Measurements from ENCODE around the gene FRYL.
"Not testable (repeated sequence)": the region's sequence is repeated elsewhere in the genome, so short reads cannot be mapped to it uniquely, and the experiment has no call there.

Gene FRYL

DNA sequence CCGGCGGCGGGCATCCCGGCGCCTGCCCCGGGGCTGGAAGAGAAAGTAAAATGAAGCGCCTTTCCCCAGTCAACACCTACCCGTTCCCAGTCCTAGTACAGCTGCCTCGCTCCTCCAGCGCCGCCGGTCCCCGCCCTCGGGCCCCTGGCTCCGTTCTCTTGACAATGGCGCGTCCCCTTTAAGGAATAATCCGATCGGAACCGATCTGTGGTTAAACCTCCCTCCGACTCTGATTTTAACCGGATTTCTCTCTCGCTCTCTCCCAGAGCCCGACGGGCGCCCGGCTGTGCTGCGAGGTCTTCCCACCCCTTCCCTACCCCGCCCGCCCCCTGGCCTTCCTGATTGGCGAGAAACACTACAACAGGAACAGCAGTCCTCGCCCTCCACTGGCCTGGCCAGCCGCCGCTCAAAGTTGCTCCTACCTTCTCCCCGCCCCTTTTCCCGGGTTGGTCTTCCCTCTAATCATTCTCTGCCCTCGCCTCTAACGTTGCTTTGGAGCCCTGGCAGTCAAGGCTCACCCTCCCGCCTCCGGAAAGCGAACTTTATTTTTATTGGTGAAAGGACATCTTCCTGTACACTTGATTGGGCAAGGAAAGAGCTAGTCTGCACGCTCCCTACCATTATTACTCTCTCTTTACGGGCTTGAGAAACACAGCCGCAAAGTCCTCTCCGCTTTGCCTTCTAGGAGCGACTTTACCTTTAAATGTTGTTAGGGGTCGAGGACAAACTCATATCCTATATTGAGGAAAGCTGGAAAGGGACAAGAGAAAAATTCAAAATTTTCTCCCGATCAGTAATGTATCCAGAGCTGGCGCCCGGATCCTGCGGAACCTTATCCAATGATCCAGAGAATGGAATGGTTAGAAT, at the start of gene FRYL:
Gene FRYL (minus strand): TSS at position 282 of the 867 bp plus-strand sequence. CDS start 145,869 bp downstream, outside the sequence.
- Mint-ChIP-seq H3K27me3 (no peaks in the 10 kb centered on the region), H3K9me3 (no peaks in the 10 kb centered on the region)

DNA sequence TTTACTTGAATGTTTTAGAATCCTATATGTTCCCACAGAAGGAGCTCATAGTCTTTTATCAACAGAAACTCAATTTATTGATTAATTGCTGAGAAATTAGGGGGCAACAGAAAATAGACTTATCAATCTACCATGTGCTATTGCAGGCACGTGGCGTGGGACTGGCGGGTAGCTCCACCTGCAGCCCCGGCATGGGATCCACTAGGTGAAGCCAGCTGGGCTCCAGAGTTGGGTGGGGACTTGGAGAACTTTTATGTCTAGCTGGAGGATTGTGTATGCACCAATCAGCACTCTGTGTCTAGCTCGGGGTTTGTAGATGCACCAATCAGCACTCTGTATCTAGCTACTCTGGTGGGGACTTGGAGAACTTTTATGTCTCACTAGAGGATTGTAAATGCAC, 47.5 kb upstream of the FRYL start:
- H3K9me3 Mint-ChIP-seq = no peaks in the 10 kb centered on the region
- H3K4me3 Mint-ChIP-seq = no peak overlapping the region
- H3K4me1 Mint-ChIP-seq = peaks cover 25% of the 10 kb centered on the region

More for the DNA sequence above, at the start of gene FRYL:
- H3K36me3 Mint-ChIP-seq = no peaks in the 10 kb centered on the region
- H3K27ac Mint-ChIP-seq = peak within 1 kb of the TSS; percentile 97
- H3K4me3 Mint-ChIP-seq = peak within 1 kb of the TSS; percentile 94
- H3K4me1 Mint-ChIP-seq = peaks cover 43% of the 10 kb centered on the region

DNA sequence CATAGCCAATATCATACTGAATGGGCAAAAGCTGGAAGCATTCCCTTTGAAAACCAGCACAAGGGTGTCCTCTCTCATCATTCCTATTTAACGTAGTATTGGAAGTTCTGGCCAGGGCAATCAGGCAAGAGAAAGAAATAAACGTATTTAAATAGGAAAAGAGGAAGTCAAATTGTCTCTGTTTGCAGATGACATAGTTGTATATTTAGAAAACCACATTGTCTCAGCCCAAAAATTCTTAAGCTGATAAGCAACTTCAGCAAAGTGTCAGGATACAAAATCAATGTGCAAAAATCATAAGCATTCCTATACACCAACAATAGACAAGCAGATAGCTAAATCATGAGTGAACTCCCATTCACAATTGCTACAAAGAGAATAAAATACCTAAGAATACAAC, 41.4 kb upstream of the FRYL start:
- H3K27me3 Mint-ChIP-seq, H3K36me3 Mint-ChIP-seq, H3K4me3 Mint-ChIP-seq, H3K9me3 Mint-ChIP-seq, H3K4me1 Mint-ChIP-seq, H3K27ac Mint-ChIP-seq: not testable (repeated sequence)

More for the DNA sequence above, 47.5 kb upstream of the FRYL start:
- Mint-ChIP-seq H3K27ac (no peak overlapping the region), H3K27me3 (peaks cover 1% of the 10 kb centered on the region), H3K36me3 (peaks cover 4% of the 10 kb centered on the region)

DNA sequence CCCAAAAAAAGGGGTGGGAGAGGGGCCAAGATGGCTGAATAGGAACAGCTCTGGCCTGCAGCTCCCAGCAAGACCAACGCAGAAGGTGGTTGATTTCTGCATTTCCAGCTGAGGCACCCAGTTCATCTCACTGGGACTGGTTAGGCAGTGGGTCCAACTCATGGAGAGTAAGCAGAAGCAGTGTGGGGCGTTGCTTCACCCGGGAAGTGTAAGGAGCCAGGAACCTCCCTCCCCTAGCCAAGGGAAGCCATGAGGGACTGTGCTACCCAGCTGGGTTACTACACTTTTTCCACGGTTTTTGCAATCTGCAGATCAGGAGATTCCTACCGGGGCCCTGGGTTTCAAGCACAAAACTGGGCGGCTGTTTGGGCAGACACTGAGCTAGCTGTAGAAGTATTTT, 36.9 kb upstream of the FRYL start:
- Mint-ChIP-seq H3K36me3 (peaks cover 1% of the 10 kb centered on the region), H3K4me1 (peaks cover 6% of the 10 kb centered on the region), H3K4me3 (no peak overlapping the region), H3K27ac (no peak overlapping the region), H3K9me3 (no peaks in the 10 kb centered on the region), H3K27me3 (peaks cover 2% of the 10 kb centered on the region)

GRCh38 chr4:48816297-48816696, 36.2 kb upstream of the FRYL start:
- not testable (repeated sequence) for H3K27me3 Mint-ChIP-seq, H3K36me3 Mint-ChIP-seq, H3K4me3 Mint-ChIP-seq, H3K4me1 Mint-ChIP-seq, H3K9me3 Mint-ChIP-seq, H3K27ac Mint-ChIP-seq

DNA sequence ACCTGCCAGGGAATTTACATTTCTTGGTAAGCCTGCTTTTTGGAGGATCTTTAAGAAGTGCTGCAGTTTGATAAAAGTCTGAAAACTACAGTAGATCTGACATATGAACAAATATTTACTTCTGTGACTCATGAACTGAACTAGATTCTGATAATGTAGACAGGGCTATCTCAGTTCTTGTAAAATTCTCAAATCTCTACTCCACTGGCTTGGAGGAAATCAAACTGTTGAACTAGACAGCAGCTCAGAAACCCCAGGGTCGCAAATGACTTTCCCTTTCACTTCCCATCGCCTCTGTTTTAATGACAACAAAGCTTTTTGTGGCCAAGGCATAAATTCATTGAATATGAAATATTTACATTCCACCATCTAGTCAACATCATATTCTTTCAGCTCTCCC, 35.4 kb upstream of the FRYL start:
- no peak overlapping the region for H3K4me3 Mint-ChIP-seq
- peaks cover 6% of the 10 kb centered on the region for H3K4me1 Mint-ChIP-seq
- no peak overlapping the region for H3K27ac Mint-ChIP-seq
- no peaks in the 10 kb centered on the region for H3K9me3 Mint-ChIP-seq
- peaks cover 5% of the 10 kb centered on the region for H3K36me3 Mint-ChIP-seq
- H3K27me3 Mint-ChIP-seq = peaks cover 4% of the 10 kb centered on the region

DNA sequence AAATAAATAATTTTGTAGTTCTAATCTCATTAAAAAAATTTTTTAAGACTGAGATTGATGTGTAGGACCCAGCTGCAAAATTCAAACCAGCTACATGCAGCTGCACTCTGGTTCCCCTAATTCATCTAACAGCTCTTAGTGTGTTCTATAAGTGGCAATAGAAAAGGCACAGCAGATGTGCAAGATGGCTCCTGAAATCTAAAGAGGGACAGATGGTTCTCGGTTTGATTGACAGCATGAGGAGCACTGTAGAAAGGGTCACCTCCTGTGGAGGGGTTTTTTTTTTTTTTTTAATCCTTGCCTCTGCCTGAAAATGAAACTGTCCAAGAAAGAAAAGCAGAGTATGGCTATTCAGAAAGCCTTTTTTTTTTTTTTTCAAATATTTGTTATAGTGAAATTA, 33.9 kb upstream of the FRYL start:
- no peaks in the 10 kb centered on the region for H3K9me3 Mint-ChIP-seq
- no peak overlapping the region for H3K4me3 Mint-ChIP-seq
- peaks cover 5% of the 10 kb centered on the region for H3K36me3 Mint-ChIP-seq
- H3K4me1 Mint-ChIP-seq = peaks cover 6% of the 10 kb centered on the region
- peaks cover 4% of the 10 kb centered on the region for H3K27me3 Mint-ChIP-seq
- H3K27ac Mint-ChIP-seq = no peak overlapping the region

DNA sequence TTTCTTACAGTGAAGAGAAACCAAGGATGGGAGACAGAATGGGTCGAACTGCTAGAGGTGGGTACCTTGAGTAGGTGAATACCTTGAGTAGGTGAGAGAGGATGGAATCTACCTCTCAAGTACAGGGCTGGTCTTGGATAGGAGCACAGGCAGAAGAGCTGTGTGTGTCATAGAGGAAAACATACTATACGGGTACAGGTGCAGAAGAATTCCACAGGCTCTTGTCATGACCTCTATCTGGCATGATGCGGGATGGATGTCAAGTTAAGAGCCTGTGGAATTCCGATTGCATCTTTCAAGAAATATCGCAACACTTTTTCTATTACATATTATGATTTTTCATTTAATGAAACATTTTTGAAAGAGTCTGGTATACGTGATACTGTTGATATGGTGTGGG, 32.8 kb upstream of the FRYL start:
- H3K4me3 Mint-ChIP-seq = no peak overlapping the region
- peaks cover 4% of the 10 kb centered on the region for H3K27me3 Mint-ChIP-seq
- no peaks in the 10 kb centered on the region for H3K9me3 Mint-ChIP-seq
- H3K36me3 Mint-ChIP-seq = peaks cover 5% of the 10 kb centered on the region
- H3K27ac Mint-ChIP-seq = no peak overlapping the region
- peaks cover 6% of the 10 kb centered on the region for H3K4me1 Mint-ChIP-seq

- Mint-ChIP-seq H3K9me3 (no peaks in the 10 kb centered on the region), H3K4me3 (no peak overlapping the region), H3K36me3 (no peaks in the 10 kb centered on the region), H3K4me1 (no peaks in the 10 kb centered on the region), H3K27me3 (no peaks in the 10 kb centered on the region), H3K27ac (no peak overlapping the region)
These were observed 24.7 kb upstream of the FRYL start for GRCh38 chr4:48804584-48805301.

DNA sequence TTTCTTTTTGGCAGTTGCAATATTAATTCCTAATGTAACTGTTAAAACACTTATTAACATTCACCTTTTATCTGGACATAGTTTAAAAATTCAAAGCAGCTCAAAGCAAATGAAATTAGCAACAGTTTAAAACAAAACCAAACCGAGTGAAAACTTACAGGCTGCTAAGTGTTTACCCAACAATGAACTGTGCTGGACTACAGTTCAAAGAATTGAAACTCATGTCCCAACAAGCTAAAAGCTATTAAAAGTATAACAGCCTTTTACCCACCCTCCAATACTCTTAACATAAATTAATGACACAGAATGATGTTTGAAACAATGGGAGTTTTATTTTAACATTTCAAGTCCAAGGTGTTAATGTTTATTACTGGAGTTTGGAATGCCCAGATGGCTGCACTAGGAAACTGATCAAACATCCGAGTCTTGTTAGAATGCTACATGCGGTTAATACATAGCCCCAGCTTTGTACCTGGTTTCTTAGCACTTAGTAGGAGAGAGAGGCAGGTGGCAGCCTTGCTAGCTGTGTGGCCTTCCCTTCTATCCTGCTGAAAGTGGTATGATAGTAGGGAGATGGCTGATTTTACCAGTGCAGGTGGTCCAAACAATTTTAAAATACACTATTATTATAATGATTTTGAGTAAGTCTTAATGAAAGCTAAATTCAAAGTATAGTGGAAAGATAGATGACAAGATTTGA, 21.1 kb upstream of the FRYL start:
- H3K36me3 Mint-ChIP-seq = no peaks in the 10 kb centered on the region
- H3K4me1 Mint-ChIP-seq = no peaks in the 10 kb centered on the region
- H3K27ac Mint-ChIP-seq = no peak overlapping the region
- H3K4me3 Mint-ChIP-seq = no peak overlapping the region
- H3K27me3 Mint-ChIP-seq = no peaks in the 10 kb centered on the region
- no peaks in the 10 kb centered on the region for H3K9me3 Mint-ChIP-seq

- not testable (repeated sequence) for H3K9me3 Mint-ChIP-seq, H3K4me1 Mint-ChIP-seq, H3K27ac Mint-ChIP-seq, H3K36me3 Mint-ChIP-seq, H3K4me3 Mint-ChIP-seq, H3K27me3 Mint-ChIP-seq
These were observed 20.1 kb upstream of the FRYL start for GRCh38 chr4:48800155-48800554.

GRCh38 chr4:48799157-48799556, 19.1 kb upstream of the FRYL start:
- Mint-ChIP-seq H3K4me3 (no peak overlapping the region), H3K36me3 (no peaks in the 10 kb centered on the region), H3K4me1 (no peaks in the 10 kb centered on the region), H3K27ac (no peak overlapping the region), H3K9me3 (no peaks in the 10 kb centered on the region), H3K27me3 (no peaks in the 10 kb centered on the region)

- no peaks in the 10 kb centered on the region for H3K27me3 Mint-ChIP-seq
- H3K4me1 Mint-ChIP-seq = no peaks in the 10 kb centered on the region
These were observed 18.0 kb upstream of the FRYL start for GRCh38 chr4:48798117-48798516.

DNA sequence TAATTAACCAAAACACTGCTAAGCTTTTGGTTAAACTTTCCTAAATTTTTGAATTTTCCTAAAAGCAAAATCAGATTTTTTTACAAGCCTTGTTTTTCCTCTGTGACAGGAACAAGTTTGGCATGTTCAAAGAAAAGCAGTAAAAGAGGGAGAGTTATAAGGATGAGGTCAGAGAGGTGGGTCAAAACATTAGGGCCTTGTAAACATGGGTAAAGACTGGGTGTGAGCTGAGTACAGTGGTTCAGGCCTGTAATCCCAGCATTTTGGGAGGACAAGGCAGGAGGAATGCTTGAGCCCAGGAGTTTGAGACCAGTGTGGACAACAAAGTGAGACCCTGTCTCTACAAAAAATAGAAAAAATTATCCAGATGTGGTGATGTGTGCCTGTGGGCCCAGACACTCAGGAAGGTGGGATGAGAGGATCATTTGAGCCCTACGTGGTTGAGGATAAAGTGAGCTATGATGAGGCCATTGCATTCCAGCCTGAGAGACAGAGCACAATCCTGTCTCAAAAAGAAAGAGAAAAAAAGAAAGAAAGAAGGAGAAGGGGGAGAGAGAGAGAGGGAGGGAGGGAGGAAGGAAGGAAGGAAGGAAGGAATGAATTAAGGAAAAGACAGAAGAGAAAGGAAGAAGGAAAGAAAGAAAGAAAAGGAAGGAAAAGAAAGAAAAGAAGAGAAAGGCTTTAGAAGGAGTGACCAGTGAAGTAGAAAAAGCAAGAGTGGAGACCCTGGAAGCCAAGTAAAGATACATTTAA, 17.0 kb upstream of the FRYL start:
- no peaks in the 10 kb centered on the region for H3K9me3 Mint-ChIP-seq
- H3K4me1 Mint-ChIP-seq = peaks cover 5% of the 10 kb centered on the region
- no peak overlapping the region for H3K27ac Mint-ChIP-seq
- no peaks in the 10 kb centered on the region for H3K36me3 Mint-ChIP-seq
- no peak overlapping the region for H3K4me3 Mint-ChIP-seq
- H3K27me3 Mint-ChIP-seq = no peaks in the 10 kb centered on the region

More at GRCh38 chr4:48798117-48798516, 18.0 kb upstream of the FRYL start:
- Mint-ChIP-seq H3K27ac (no peak overlapping the region), H3K36me3 (no peaks in the 10 kb centered on the region), H3K9me3 (no peaks in the 10 kb centered on the region), H3K4me3 (no peak overlapping the region)

GRCh38 chr4:48796191-48796926, 16.3 kb upstream of the FRYL start:
- Mint-ChIP-seq H3K36me3 (no peaks in the 10 kb centered on the region), H3K4me3 (no peak overlapping the region), H3K9me3 (no peaks in the 10 kb centered on the region), H3K27me3 (no peaks in the 10 kb centered on the region), H3K4me1 (peaks cover 8% of the 10 kb centered on the region), H3K27ac (no peak overlapping the region)

All from activated naive CD4-positive, alpha-beta T cell treated with anti-CD3 and anti-CD28 coated beads, Interleukin-2, amount 50 U/mL, for 24 hours (primary cell).